ENCODE measurements around the gene LRRC47.

GRCh38 chr1:3821447-3821846 lies 25.1 kb upstream of the LRRC47 start:
- TF ChIP-seq CTCF (IDR thresholded peaks at IDR 0.05; ENCODE audit: low read depth, low read length), result no peak
- TF ChIP-seq EZH2phosphoT487 (IDR thresholded peaks at IDR 0.05; ENCODE audit: low read depth), result no peak

Data from OCI-LY3 (cell line).